IPS-NIHi7 (cell line): ENCODE results near the gene SPHK1.
A peak's percentile ranks its signal among the peaks of the same experiment; 100 is the strongest.

ENCODE experiments used
- DNase-seq: peaks from one replicate; pipeline ENCODE4 v3.0.0; 2012; ENCODE audit warnings: mixed read lengths; ENCODE audit errors: extremely low spot score

The SPHK1 gene

GRCh38 chr17:76384987-76385891 lies 830 bp downstream of the SPHK1 start:
- DNase-seq = no peak

- DNase-seq = peak; percentile 84
These were observed 1.7 kb downstream of the SPHK1 start for GRCh38 chr17:76385892-76386786.

GRCh38 chr17:76386966-76387765 lies 2.8 kb downstream of the SPHK1 start:
- DNase-seq = no peak

GRCh38 chr17:76388966-76389888 lies 4.8 kb downstream of the SPHK1 start:
- peak; percentile 43 for DNase-seq

GRCh38 chr17:76390003-76390421 lies 5.6 kb downstream of the SPHK1 start:
- DNase-seq = no peak

- DNase-seq = no peak
These were observed 6.8 kb downstream of the SPHK1 start for GRCh38 chr17:76391200-76391715.

GRCh38 chr17:76394166-76394565 lies 9.8 kb downstream of the SPHK1 start:
- DNase-seq = no peak

- no peak for DNase-seq
These were observed 11.6 kb downstream of the SPHK1 start for GRCh38 chr17:76395980-76396379.

GRCh38 chr17:76397184-76397583 lies 12.8 kb downstream of the SPHK1 start:
- DNase-seq = no peak

GRCh38 chr17:76397687-76398522 lies 13.5 kb downstream of the SPHK1 start:
- DNase-seq = peak; percentile 92

- DNase-seq = no peak
These were observed 14.2 kb downstream of the SPHK1 start for GRCh38 chr17:76398523-76399174.

GRCh38 chr17:76399175-76400172 lies 15.1 kb downstream of the SPHK1 start:
- DNase-seq = no peak

GRCh38 chr17:76402711-76403110 lies 18.3 kb downstream of the SPHK1 start:
- no peak for DNase-seq

GRCh38 chr17:76404256-76404655 lies 19.8 kb downstream of the SPHK1 start:
- no peak for DNase-seq

GRCh38 chr17:76404976-76405563 lies 20.7 kb downstream of the SPHK1 start:
- no peak for DNase-seq

- DNase-seq = no peak
These were observed 21.2 kb downstream of the SPHK1 start for GRCh38 chr17:76405607-76405966.

GRCh38 chr17:76405967-76406647 lies 21.7 kb downstream of the SPHK1 start:
- DNase-seq = no peak
